Uterus (tissue), 4 donors: ENCODE data around the gene APOF. TPM values are rescaled to one million over a fixed set of nuclear protein-coding genes. Genes with fewer than 3 reads are reported as not detected.

ENCODE experiments used
- DNase-seq, 2 donors: peaks; one replicate each; pipeline ENCODE4 v3.0.0-alpha.2; 2019 to 2020
- H3K27ac ChIP-seq, 2 donors: fragments of 200-600 bp; sonication (generic); 1 replicate in 1 of 2; 2 replicates in 1 of 2; pipeline ENCODE4 v1.5.1; 2016 to 2018
- H3K27me3 ChIP-seq, 2 donors: fragments of 200-600 bp; sonication (generic); one replicate each; pipeline ENCODE4 v1.5.1; 2018 to 2019; ENCODE audit warnings: control low read depth in 1 of 2
- H3K36me3 ChIP-seq, 2 donors: fragments of 200-600 bp; sonication (generic); one replicate each; pipeline ENCODE4 v1.5.1; 2019; ENCODE audit warnings: control low read depth in 1 of 2
- H3K4me1 ChIP-seq, 2 donors: fragments of 200-600 bp; sonication (generic); one replicate each; pipeline ENCODE4 v1.5.1; 2018 to 2019; ENCODE audit warnings: control low read depth in 1 of 2
- H3K4me3 ChIP-seq, 2 donors: fragments of 200-600 bp; sonication (generic); 1 replicate in 1 of 2; 2 replicates in 1 of 2; pipeline ENCODE4 v1.5.1; 2018 to 2019; ENCODE audit warnings: mild to moderate bottlenecking in 1 of 2
- H3K9me3 ChIP-seq, 2 donors: fragments of 200-600 bp; sonication (generic); one replicate each; pipeline ENCODE4 v1.5.1; 2019; ENCODE audit warnings: control low read depth in 1 of 2
- POLR2A ChIP-seq, 2 donors: fragments of 450-650 bp; IDR thresholded peaks; one replicate each; pipeline ENCODE4 v1.6.1; 2016; ENCODE audit warnings: antibody characterized with exemption in 2 of 2, mild to moderate bottlenecking in 1 of 2, moderate library complexity in 1 of 2
- intact Hi-C: fragments of 100-400 bp; cut with DNase I; formaldehyde crosslinking; loops from one replicate; pipeline ENCODE4 v1.15.1; 2023; ENCODE audit warnings: low total_unique reads
- small RNA-seq: library from RNA; depleted of rRNA; stranded (forward); fragments of <200 nt; gene quantifications from one replicate; pipeline ENCODE3, GENCODE V24; 2016
- total RNA-seq, 4 donors: library from RNA; depleted of rRNA in 3 of 4; stranded (reverse); fragments of >200 nt in 3 of 4; gene quantifications; one replicate each; pipeline versions ENCODE4 v1.1.0 to v1.2.4, GENCODE V29; 2014 to 2023
- TF ChIP-seq, protein P1 (sequence below), 4 experiments: fragments of 200-600 bp in 2 of 4; fragments of 450-650 bp in 2 of 4; sonication (generic) in 2 of 4; IDR thresholded peaks; one replicate each; pipeline ENCODE4 v1.5.1; 2016 to 2019; ENCODE audit warnings: antibody characterized with exemption in 4 of 4, mild to moderate bottlenecking in 2 of 4, moderate library complexity in 1 of 4
- donor health status: DM: yes; HTN: yes; CAD: no.

The APOF gene
- total RNA-seq, 4 donors from 2014 or later, result not detected

DNA sequence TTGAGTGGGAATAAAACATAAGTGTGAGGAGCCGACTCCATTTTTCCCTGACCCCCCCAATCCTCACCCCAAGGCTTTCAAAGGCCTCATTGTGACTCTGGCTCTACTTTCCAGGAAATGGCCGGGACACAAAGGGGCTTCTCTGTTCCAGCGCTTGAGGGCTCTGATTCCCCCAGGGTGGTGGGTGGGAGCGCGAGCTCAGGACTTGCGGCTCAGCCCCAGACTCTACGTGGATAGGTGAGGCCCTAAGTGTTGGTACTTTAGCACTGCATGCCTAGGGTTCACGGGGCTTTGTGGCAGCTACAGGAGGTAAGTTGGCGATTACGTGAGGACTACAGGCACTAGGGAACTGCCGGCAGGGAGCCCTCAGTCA is 47.4 kb downstream of the APOF start:
- DNase-seq, result no peak
- peak overlapping the region; percentile 89 to 94 for H3K27ac ChIP-seq
- H3K4me3 ChIP-seq, result peak overlapping the region; percentile 77 to 79
- peaks cover 0 to 5% of the 10 kb centered on the region in 2 donors for H3K4me1 ChIP-seq
- TF ChIP-seq, protein P1, sequence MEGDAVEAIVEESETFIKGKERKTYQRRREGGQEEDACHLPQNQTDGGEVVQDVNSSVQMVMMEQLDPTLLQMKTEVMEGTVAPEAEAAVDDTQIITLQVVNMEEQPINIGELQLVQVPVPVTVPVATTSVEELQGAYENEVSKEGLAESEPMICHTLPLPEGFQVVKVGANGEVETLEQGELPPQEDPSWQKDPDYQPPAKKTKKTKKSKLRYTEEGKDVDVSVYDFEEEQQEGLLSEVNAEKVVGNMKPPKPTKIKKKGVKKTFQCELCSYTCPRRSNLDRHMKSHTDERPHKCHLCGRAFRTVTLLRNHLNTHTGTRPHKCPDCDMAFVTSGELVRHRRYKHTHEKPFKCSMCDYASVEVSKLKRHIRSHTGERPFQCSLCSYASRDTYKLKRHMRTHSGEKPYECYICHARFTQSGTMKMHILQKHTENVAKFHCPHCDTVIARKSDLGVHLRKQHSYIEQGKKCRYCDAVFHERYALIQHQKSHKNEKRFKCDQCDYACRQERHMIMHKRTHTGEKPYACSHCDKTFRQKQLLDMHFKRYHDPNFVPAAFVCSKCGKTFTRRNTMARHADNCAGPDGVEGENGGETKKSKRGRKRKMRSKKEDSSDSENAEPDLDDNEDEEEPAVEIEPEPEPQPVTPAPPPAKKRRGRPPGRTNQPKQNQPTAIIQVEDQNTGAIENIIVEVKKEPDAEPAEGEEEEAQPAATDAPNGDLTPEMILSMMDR (IDR thresholded peaks at IDR 0.05), result no peak
- no peak for TF ChIP-seq POLR2A (IDR thresholded peaks at IDR 0.05)
- H3K27me3 ChIP-seq, result no peaks in the 10 kb centered on the region
- intact Hi-C loops, result no loop called here
- H3K9me3 ChIP-seq, result no peaks in the 10 kb centered on the region
- H3K36me3 ChIP-seq, result no peaks in the 10 kb centered on the region

DNA sequence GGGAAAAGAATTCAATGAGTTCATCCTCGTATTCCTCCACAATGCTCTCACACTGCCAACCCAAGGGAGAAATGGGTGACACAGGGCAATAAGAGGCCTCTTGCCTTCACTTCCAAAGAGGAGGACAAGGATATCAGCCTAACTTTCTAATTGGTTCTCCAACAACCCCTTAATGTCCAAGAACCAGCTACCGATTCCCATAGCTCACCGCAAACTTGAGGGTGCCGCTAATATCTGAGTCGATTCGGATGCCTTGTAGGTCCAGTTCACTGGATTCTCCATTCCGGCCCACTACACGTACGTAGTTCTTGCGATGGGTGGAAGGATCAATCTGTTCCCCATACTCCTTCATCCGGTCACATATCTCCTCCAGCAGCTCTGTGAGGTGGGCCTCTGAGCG is 51.7 kb downstream of the APOF start:
- TF ChIP-seq, protein P1 (IDR thresholded peaks at IDR 0.05), result no peak
- no peak for TF ChIP-seq POLR2A (IDR thresholded peaks at IDR 0.05)
- Histone ChIP-seq H3K9me3 (no peaks in the 10 kb centered on the region), H3K4me1 (peaks cover 0 to 5% of the 10 kb centered on the region in 2 donors), H3K4me3 (no peak overlapping the region), H3K27me3 (no peaks in the 10 kb centered on the region), H3K36me3 (no peaks in the 10 kb centered on the region), H3K27ac (no peak overlapping the region)
- DNase-seq, result no peak
- intact Hi-C loops, result no loop called here

Small RNAs within 50 kb of the gene (small RNA-seq; reads per million reads assigned to genes)
- not detected for gene RNU7-40P

Other genes with a start within 250 kb of the APOF start
- gene RPL41, start 246.2 kb downstream of the APOF start, total RNA-seq, result 1,000 to 10,000 TPM; 1,022 to 4,789 (median 2,600) TPM
- 1 to 10 TPM; 1.3 to 9.8 (median 4.2) TPM for gene ZC3H10, start 244.6 kb downstream of the APOF start, total RNA-seq
- 100 to 1,000 TPM in 3 of 4 donors, 10 to 100 TPM in 1; 98.4 to 203 (median 134) TPM for gene ESYT1, start 234.6 kb downstream of the APOF start, total RNA-seq
- gene MYL6B, start 210.3 kb downstream of the APOF start, total RNA-seq, result 10 to 100 TPM in 3 of 4 donors, 1 to 10 TPM in 1; 6.7 to 57.5 (median 27.0) TPM
- gene MYL6, start 204.5 kb downstream of the APOF start, total RNA-seq, result 1,000 to 10,000 TPM; 1,103 to 4,858 (median 2,577) TPM
- 100 to 1,000 TPM in 1 of 4 donors, 10 to 100 TPM in 3; 63.2 to 214 (median 81.0) TPM for gene SMARCC2, start 173.4 kb downstream of the APOF start, total RNA-seq
- gene RNF41, start 140.9 kb downstream of the APOF start, total RNA-seq, result 10 to 100 TPM; 40.3 to 84.8 (median 58.0) TPM
- 10 to 100 TPM in 2 of 4 donors, 1 to 10 TPM in 2; 5.0 to 28.4 (median 12.2) TPM for gene NABP2, start 138.5 kb downstream of the APOF start, total RNA-seq
- gene SLC39A5, start 132.8 kb downstream of the APOF start, total RNA-seq, result 1 to 10 TPM in 1 of 4 donors, under 1 TPM in 2, not detected in 1; 0.29 to 1.8 (median 0.52) TPM
- 10 to 100 TPM in 2 of 4 donors, 1 to 10 TPM in 1, under 1 TPM in 1; 0.88 to 35.4 (median 15.5) TPM for gene ANKRD52, start 104.5 kb downstream of the APOF start, total RNA-seq
- 10 to 100 TPM in 3 of 4 donors, 1 to 10 TPM in 1; 2.1 to 28.9 (median 15.2) TPM for gene COQ10A, start 95.9 kb downstream of the APOF start, total RNA-seq
- gene CS, start 62.5 kb downstream of the APOF start, total RNA-seq, result 100 to 1,000 TPM in 1 of 4 donors, 10 to 100 TPM in 3; 40.0 to 157 (median 72.8) TPM
- 10 to 100 TPM; 33.5 to 83.5 (median 67.3) TPM for gene CNPY2, start 46.9 kb downstream of the APOF start, total RNA-seq
- 100 to 1,000 TPM in 1 of 4 donors, 10 to 100 TPM in 3; 33.2 to 104 (median 50.6) TPM for gene PAN2, start 28.9 kb downstream of the APOF start, total RNA-seq
- gene IL23A, start 24.0 kb downstream of the APOF start, total RNA-seq, result under 1 TPM in 1 of 4 donors, not detected in 3; 0.97 TPM
- 100 to 1,000 TPM in 2 of 4 donors, 10 to 100 TPM in 2; 63.2 to 173 (median 122) TPM for gene STAT2, start 2.8 kb downstream of the APOF start, total RNA-seq
- gene TIMELESS, start 86.6 kb upstream of the APOF start, total RNA-seq, result 10 to 100 TPM in 1 of 4 donors, 1 to 10 TPM in 3; 2.1 to 19.4 (median 5.6) TPM
- not detected for gene MIP, start 91.8 kb upstream of the APOF start, total RNA-seq
- gene SPRYD4, start 105.7 kb upstream of the APOF start, total RNA-seq, result 1 to 10 TPM; 2.4 to 4.4 (median 3.0) TPM
- 1 to 10 TPM in 2 of 4 donors, under 1 TPM in 1, not detected in 1; 0.29 to 5.9 (median 1.1) TPM for gene GLS2, start 125.3 kb upstream of the APOF start, total RNA-seq
- gene RBMS2, start 159.0 kb upstream of the APOF start, total RNA-seq, result 100 to 1,000 TPM in 1 of 4 donors, 10 to 100 TPM in 3; 28.6 to 107 (median 33.0) TPM